Hepatocyte (in vitro differentiated cells): ENCODE results near the gene FRS2.

Experiments used
- CTCF ChIP-seq: fragments of 200-600 bp; sonication (generic); IDR thresholded peaks from 2 replicates; pipeline ENCODE4 v1.5.1; 2016; ENCODE audit warnings: antibody characterized with exemption, mild to moderate bottlenecking; ENCODE audit not compliant: poor library complexity
- EZH2phosphoT487 ChIP-seq: fragments of 200-600 bp; sonication (generic); IDR thresholded peaks from one replicate; pipeline ENCODE4 v1.6.1; 2018; ENCODE audit warnings: antibody characterized with exemption, mild to moderate bottlenecking, low read depth, moderate library complexity; ENCODE audit not compliant: unreplicated experiment, severe bottlenecking

GRCh38 chr12:69438539-69438938, 31.6 kb upstream of the FRS2 start:
- TF ChIP-seq CTCF (no peak), EZH2phosphoT487 (no peak)
